Activated T-helper 9 cell treated with anti-CD3 and anti-CD28 coated beads, Interleukin-2, amount 50 U/mL, for 16 hours (primary cell): ENCODE measurements around the gene INF2.
A peak's percentile ranks its signal among the peaks of the same experiment; 100 is the strongest.
"Not testable (repeated sequence)": the region's sequence is repeated elsewhere in the genome, so short reads cannot be mapped to it uniquely, and the experiment has no call there.

ENCODE experiments used
- DNase-seq: peaks from one replicate; pipeline ENCODE4 v3.0.0-alpha.2; 2020; ENCODE audit warnings: low read depth

Gene INF2

GRCh38 chr14:104735830-104736642 is 46.6 kb downstream of the INF2 start:
- no peak for DNase-seq

GRCh38 chr14:104738375-104739019 is 49.1 kb downstream of the INF2 start:
- no peak for DNase-seq

- DNase-seq = no peak
Measured at GRCh38 chr14:104739026-104739425, 49.6 kb downstream of the INF2 start.

GRCh38 chr14:104739546-104740516 is 50.4 kb downstream of the INF2 start:
- no peak for DNase-seq

GRCh38 chr14:104741108-104741802 is 51.8 kb downstream of the INF2 start:
- DNase-seq = no peak

- DNase-seq = no peak
Measured at GRCh38 chr14:104741803-104742251, 52.4 kb downstream of the INF2 start.

GRCh38 chr14:104742586-104743455 is 53.4 kb downstream of the INF2 start:
- no peak for DNase-seq

GRCh38 chr14:104743461-104744380 is 54.3 kb downstream of the INF2 start:
- DNase-seq = no peak

- no peak for DNase-seq
Measured at GRCh38 chr14:104744484-104744883, 55.1 kb downstream of the INF2 start.

- DNase-seq = no peak
Measured at GRCh38 chr14:104745431-104745830, 56.0 kb downstream of the INF2 start.

- no peak for DNase-seq
Measured at GRCh38 chr14:104746071-104746545, 56.7 kb downstream of the INF2 start.

GRCh38 chr14:104746934-104747481 is 57.6 kb downstream of the INF2 start:
- no peak for DNase-seq

GRCh38 chr14:104747876-104748275 is 58.5 kb downstream of the INF2 start:
- no peak for DNase-seq

- no peak for DNase-seq
Measured at GRCh38 chr14:104749111-104749649, 59.8 kb downstream of the INF2 start.

GRCh38 chr14:104750056-104750752 is 60.8 kb downstream of the INF2 start:
- no peak for DNase-seq

- DNase-seq = not testable (repeated sequence)
Measured at GRCh38 chr14:104750753-104751057, 61.3 kb downstream of the INF2 start.

- peak; percentile 18 for DNase-seq
Measured at GRCh38 chr14:104751539-104752422, 62.4 kb downstream of the INF2 start.

- DNase-seq = no peak
Measured at GRCh38 chr14:104752423-104752734, 63.0 kb downstream of the INF2 start.
